H1 (cell line): ENCODE results near the gene PBX1. TPM values are rescaled to one million over a fixed set of nuclear protein-coding genes. Genes with fewer than 3 reads are reported as not detected.

Experiments
- ASH2L ChIP-seq: fragments of 200-600, 300-600 bp; sonication (generic); IDR thresholded peaks from one replicate; pipeline ENCODE4 v1.7.1; 2017; ENCODE audit warnings: low read length
- MAFK ChIP-seq: IDR thresholded peaks from 2 replicates; pipeline ENCODE4 v1.6.1; 2012; ENCODE audit warnings: low read depth, mild to moderate bottlenecking, improper control_type of control experiment, low read length
- POLR2AphosphoS5 ChIP-seq: IDR thresholded peaks from 2 replicates; pipeline ENCODE4 v1.6.1; 2011; ENCODE audit warnings: low read depth, low read length
- POU5F1 ChIP-seq: IDR thresholded peaks from 2 replicates; pipeline ENCODE4 v1.6.1; 2011; ENCODE audit warnings: low read depth, mild to moderate bottlenecking, low read length, moderate library complexity
- SUZ12 ChIP-seq: fragments of 200-600 bp; sonication (generic); IDR thresholded peaks from 2 replicates; pipeline ENCODE4 v1.6.1; 2012; ENCODE audit warnings: mild to moderate bottlenecking, inconsistent platforms, low read length, moderate library complexity, mixed read lengths
- polyA plus RNA-seq, 7 experiments: library from polyadenylated mRNA; depleted of rRNA in 3 of 7; stranded (reverse) in 5 of 7; unstranded in 2 of 7; fragments of >200 nt in 5 of 7; fragments of 200-250 nt in 2 of 7; gene quantifications; 1 replicate in 5 of 7; 2 replicates in 1 of 7; 4 replicates in 1 of 7; pipeline versions ENCODE4 v1.2.1 to v1.2.3, GENCODE V29; 2011 to 2013; ENCODE audit warnings: missing spikeins in 2 of 7, mixed read lengths in 2 of 7
- total RNA-seq: library from RNA; stranded (reverse); fragmentation: NEBNext Ultra II Directional; extraction: Animal tissue kit (Norgen Biotek cat#: 25700); gene quantifications from 2 replicates; pipeline ENCODE4 v1.2.1, GENCODE V29; 2021

PBX1 gene
- total and polyA plus RNA-seq, 2 of the 8 experiments (the other 6 are each of a cell fraction or from before 2014, with no cell fraction given) = 87.4 to 124 TPM

DNA sequence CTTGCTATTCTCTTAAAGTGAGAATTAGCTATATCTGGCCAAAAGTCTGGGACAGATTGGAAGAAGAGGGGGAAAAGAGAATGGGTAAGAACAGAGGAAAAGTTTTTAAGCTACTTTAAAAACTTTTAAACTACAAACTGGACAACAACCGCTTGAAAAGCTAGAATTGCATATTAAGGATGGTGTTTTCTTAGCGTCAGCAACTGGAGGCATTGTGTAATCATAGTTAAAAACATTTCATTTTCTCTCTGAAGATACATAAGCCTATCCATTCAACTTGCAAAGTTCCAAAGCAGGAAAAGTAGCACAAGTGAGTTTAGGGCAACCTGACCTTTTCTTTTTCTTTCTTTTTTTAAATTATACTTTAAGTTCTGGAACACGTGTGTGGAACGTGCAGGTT, 10.9 kb downstream of the PBX1 start (continued):
- TF ChIP-seq POU5F1 (no peak), SUZ12 (no peak), POLR2AphosphoS5 (no peak), ASH2L (no peak), MAFK (no peak)
